Uterine smooth muscle cell (primary cell): ENCODE results near the gene SPNS1. TPM values are rescaled to one million over a fixed set of nuclear protein-coding genes. Genes with fewer than 3 reads are reported as not detected.

ENCODE experiments used
- total RNA-seq: library from RNA; depleted of rRNA; stranded (reverse); fragments of >200 nt; gene quantifications from 2 replicates; pipeline ENCODE4 v1.2.3, GENCODE V29; 2014

Gene SPNS1, protein sequence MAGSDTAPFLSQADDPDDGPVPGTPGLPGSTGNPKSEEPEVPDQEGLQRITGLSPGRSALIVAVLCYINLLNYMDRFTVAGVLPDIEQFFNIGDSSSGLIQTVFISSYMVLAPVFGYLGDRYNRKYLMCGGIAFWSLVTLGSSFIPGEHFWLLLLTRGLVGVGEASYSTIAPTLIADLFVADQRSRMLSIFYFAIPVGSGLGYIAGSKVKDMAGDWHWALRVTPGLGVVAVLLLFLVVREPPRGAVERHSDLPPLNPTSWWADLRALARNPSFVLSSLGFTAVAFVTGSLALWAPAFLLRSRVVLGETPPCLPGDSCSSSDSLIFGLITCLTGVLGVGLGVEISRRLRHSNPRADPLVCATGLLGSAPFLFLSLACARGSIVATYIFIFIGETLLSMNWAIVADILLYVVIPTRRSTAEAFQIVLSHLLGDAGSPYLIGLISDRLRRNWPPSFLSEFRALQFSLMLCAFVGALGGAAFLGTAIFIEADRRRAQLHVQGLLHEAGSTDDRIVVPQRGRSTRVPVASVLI
- total RNA-seq: 23.7 and 32.6 TPM in 2 replicates

DNA sequence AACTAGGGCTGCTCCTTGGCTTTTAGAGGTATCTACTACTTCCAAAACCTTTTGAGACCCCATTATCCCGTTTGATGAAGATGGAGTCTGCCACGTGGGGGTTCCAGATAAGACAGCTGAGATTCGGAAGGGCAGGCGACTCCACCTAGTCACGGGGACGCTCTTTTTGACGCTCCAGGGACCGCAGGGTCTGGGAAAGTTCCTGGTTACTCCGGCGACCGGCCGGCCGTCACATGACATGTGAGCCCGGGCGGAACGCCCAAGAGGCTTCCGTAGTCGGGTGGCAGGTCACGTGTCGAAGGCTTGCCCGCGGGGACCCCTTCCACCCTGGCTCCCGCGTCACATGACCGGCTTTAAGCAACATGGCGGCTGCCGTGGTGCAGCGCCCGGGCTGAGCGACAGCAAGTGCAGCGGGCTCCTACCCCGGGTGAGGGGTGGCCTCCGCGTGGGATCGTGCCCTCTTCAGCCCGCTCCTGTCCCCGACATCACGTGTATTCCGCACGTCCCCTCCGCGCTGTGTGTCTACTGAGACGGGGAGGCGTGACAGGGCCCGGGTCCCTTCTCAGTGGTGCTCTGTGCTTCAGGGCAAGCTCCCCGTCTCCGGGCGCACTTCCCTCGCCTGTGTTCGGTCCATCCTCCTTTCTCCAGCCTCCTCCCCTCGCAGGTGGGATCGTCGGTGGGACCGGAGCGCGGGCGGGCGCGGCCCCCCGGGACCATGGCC, at the start of gene SPNS1:
Gene SPNS1, plus strand, starts transcription at position 342 of the 721 bp plus-strand sequence. Its CDS starts 374 bp downstream, at position 716.

DNA sequence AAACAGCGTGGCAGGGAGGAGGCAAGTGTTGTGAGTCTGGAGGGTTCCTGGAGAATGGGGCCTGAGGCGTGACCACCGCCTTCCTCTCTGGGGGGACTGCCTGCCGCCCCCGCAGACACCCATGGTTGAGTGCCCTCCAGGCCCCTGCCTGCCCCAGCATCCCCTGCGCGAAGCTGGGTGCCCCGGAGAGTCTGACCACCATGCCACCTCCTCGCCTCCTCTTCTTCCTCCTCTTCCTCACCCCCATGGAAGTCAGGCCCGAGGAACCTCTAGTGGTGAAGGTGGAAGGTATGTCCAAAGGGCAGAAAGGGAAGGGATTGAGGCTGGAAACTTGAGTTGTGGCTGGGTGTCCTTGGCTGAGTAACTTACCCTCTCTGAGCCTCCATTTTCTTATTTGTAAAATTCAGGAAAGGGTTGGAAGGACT, 42.8 kb upstream of the SPNS1 start, which contains the start of gene CD19:
Gene CD19, plus strand, starts transcription at position 171 of the 425 bp plus-strand sequence. Its CDS starts 30 bp downstream, at position 201.

DNA sequence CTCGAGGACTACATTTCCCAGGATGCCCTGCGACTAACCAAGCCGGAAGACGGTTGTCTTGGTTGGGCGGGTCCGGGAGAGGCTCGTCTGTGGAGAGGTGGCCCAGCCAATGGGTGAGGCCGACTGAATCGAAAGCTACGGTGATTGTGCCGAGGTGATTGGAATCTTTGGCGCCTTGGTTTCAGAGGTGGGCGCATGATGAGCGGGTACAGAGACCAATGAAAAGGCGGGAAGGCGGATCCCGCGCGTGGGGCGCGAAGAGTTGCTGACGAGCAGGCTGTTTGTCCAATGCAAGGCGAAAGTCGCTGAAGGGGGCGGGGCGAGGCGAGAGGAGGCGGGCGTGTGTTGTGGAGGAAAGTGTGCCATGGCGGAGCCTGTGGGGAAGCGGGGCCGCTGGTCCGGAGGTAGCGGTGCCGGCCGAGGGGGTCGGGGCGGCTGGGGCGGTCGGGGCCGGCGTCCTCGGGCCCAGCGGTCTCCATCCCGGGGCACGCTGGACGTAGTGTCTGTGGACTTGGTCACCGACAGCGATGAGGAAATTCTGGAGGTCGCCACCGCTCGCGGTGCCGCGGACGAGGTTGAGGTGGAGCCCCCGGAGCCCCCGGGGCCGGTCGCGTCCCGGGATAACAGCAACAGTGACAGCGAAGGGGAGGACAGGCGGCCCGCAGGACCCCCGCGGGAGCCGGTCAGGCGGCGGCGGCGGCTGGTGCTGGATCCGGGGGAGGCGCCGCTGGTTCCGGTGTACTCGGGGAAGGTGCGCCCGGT, 23.7 kb upstream of the SPNS1 start, which contains the start of gene NFATC2IP:
Gene NFATC2IP, plus strand, starts transcription at position 290 of the 762 bp plus-strand sequence. Its CDS starts 75 bp downstream, at position 365.

DNA sequence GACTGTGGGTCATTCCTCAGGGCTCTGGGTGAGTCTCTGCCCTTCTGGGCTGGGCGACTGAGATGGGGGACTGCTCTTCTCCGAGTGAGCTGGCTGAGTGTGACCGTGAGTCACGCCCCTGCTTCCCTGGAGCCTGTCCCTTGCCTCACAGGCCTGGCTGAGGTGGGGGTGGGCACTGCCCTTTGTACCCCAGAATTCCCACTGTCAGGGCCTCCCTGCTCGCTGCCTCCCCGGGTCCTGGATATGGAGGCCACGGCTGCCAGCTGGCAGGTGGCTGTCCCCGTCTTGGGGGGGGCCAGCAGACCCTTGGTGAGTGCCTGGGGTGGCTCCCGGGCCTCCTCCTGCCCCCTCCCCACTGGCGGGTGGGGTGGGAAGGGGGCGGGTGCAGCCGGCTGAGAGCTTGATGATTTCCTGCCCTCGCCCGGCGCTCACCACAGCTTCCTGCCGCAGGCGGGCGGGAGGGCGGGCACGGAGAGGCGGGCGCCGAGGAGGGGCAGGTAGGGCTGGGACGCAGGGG, 10.1 kb downstream of the SPNS1 start, which contains the start of gene LAT:
Gene LAT, plus strand, starts transcription at position 434 of the 517 bp plus-strand sequence. CDS start 366 bp downstream, outside the sequence.

Other genes with a start within 250 kb of the SPNS1 start
- gene NPIPB9, start 223.0 kb upstream of the SPNS1 start, total RNA-seq: 4.1 and 4.3 TPM in 2 replicates
- 62.1 and 67.1 TPM in 2 replicates for gene ATXN2L, start 151.8 kb upstream of the SPNS1 start, total RNA-seq
- 126 and 136 TPM in 2 replicates for gene TUFM, start 128.4 kb upstream of the SPNS1 start, total RNA-seq
- 10.3 and 12.0 TPM in 2 replicates for gene SH2B1, start 110.9 kb upstream of the SPNS1 start, total RNA-seq
- 0.22 and 0.25 TPM in 2 replicates for gene ATP2A1, start 96.3 kb upstream of the SPNS1 start, total RNA-seq
- 38.7 and 42.5 TPM in 2 replicates for gene RABEP2, start 49.5 kb upstream of the SPNS1 start, total RNA-seq
- gene CD19, start 42.8 kb upstream of the SPNS1 start, total RNA-seq: not detected in 2 replicates
- gene NFATC2IP, start 23.8 kb upstream of the SPNS1 start, total RNA-seq: 14.1 and 21.6 TPM in 2 replicates
- 0.33 and 0.87 TPM in 2 replicates for gene LAT, start 10.3 kb downstream of the SPNS1 start, total RNA-seq